NB4 (cell line): ENCODE measurements around the gene C12orf42.

Source experiments
- CTCF ChIP-seq: IDR thresholded peaks from one replicate; pipeline ENCODE4 v1.5.1; 2012; ENCODE audit warnings: low read depth, low read length
- MAX ChIP-seq: IDR thresholded peaks from 2 replicates; pipeline ENCODE4 v1.6.1; 2011; ENCODE audit warnings: low read depth, low read length
- POLR2A ChIP-seq: IDR thresholded peaks from 2 replicates; pipeline ENCODE4 v1.6.1; 2011; ENCODE audit warnings: mild to moderate bottlenecking; ENCODE audit not compliant: insufficient read length; ENCODE audit errors: extremely low read depth

- TF ChIP-seq CTCF (no peak), POLR2A (no peak), MAX (no peak)
These were observed 72.3 kb downstream of the C12orf42 start for GRCh38 chr12:103423516-103423910.
